Transverse colon (tissue), 4 donors: Measurements from ENCODE around the gene APOBEC2.

ENCODE experiments used
- POLR2AphosphoS5 ChIP-seq, 3 donors: sonication (generic); formaldehyde crosslinking; IDR thresholded peaks; one replicate each; pipeline ENCODE4 v1.6.1; 2016; ENCODE audit warnings: antibody characterized with exemption in 3 of 3
- TF ChIP-seq, protein P1 (sequence below), 5 experiments: fragments of 200-600 bp in 3 of 5; fragments of 450-650 bp in 2 of 5; sonication (generic) in 3 of 5; IDR thresholded peaks; 1 replicate in 2 of 5; 2 replicates in 3 of 5; pipeline ENCODE4 v1.5.1; 2016 to 2017; ENCODE audit warnings: antibody characterized with exemption in 5 of 5, inconsistent platforms in 3 of 5, mild to moderate bottlenecking in 2 of 5, moderate library complexity in 1 of 5

- TF ChIP-seq, protein P1, sequence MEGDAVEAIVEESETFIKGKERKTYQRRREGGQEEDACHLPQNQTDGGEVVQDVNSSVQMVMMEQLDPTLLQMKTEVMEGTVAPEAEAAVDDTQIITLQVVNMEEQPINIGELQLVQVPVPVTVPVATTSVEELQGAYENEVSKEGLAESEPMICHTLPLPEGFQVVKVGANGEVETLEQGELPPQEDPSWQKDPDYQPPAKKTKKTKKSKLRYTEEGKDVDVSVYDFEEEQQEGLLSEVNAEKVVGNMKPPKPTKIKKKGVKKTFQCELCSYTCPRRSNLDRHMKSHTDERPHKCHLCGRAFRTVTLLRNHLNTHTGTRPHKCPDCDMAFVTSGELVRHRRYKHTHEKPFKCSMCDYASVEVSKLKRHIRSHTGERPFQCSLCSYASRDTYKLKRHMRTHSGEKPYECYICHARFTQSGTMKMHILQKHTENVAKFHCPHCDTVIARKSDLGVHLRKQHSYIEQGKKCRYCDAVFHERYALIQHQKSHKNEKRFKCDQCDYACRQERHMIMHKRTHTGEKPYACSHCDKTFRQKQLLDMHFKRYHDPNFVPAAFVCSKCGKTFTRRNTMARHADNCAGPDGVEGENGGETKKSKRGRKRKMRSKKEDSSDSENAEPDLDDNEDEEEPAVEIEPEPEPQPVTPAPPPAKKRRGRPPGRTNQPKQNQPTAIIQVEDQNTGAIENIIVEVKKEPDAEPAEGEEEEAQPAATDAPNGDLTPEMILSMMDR (IDR thresholded peaks at IDR 0.05): no peak
- no peak for TF ChIP-seq POLR2AphosphoS5 (IDR thresholded peaks at IDR 0.05)
These were observed 12.0 kb upstream of the APOBEC2 start for GRCh38 chr6:41040940-41041536.
